Activated T-helper 17 cell treated with anti-CD3 and anti-CD28 coated beads, Interleukin-2, amount 50 U/mL, for 72 hours (primary cell): Measurements from ENCODE around the gene MMP25. TPM values are rescaled to one million over a fixed set of nuclear protein-coding genes. Genes with fewer than 3 reads are reported as not detected.

ENCODE experiments used
- ATAC-seq: fragments of 150-1000 bp; cut with Tn5 transposase; replicated peaks from 2 replicates; pipeline ENCODE4 v1.10.0; 2021; ENCODE audit warnings: mild to moderate bottlenecking, moderate library complexity
- H3K27ac Mint-ChIP-seq: one replicate; pipeline ENCODE4 v1.8.0; 2022; ENCODE audit warnings: mixed read lengths
- H3K27me3 Mint-ChIP-seq: one replicate; pipeline ENCODE4 v1.8.0; 2022; ENCODE audit warnings: mixed read lengths
- H3K36me3 Mint-ChIP-seq: one replicate; pipeline ENCODE4 v1.8.0; 2022; ENCODE audit warnings: low read depth, mild to moderate bottlenecking, mixed read lengths
- H3K4me1 Mint-ChIP-seq: one replicate; pipeline ENCODE4 v1.8.0; 2022; ENCODE audit warnings: mixed read lengths
- H3K4me3 Mint-ChIP-seq: one replicate; pipeline ENCODE4 v1.8.0; 2022; ENCODE audit warnings: mild to moderate bottlenecking, mixed read lengths
- H3K9me3 Mint-ChIP-seq: one replicate; pipeline ENCODE4 v1.8.0; 2022; ENCODE audit warnings: mixed read lengths
- total RNA-seq, 2 donors: library from RNA; stranded (reverse); gene quantifications; one replicate each; pipeline ENCODE4 v1.2.3, GENCODE V29; 2022

The MMP25 gene
- total RNA-seq, 2 donors from 2014 or later: 5.9 to 7.1 TPM

GRCh38 chr16:3032624-3033023 lies 13.7 kb upstream of the MMP25 start:
- H3K4me1 Mint-ChIP-seq: peaks cover 5% of the 10 kb centered on the region
- ATAC-seq: no peak
- peaks cover 32% of the 10 kb centered on the region for H3K36me3 Mint-ChIP-seq
- no peaks in the 10 kb centered on the region for H3K9me3 Mint-ChIP-seq
- H3K27ac Mint-ChIP-seq: no peak overlapping the region
- no peak overlapping the region for H3K4me3 Mint-ChIP-seq
- H3K27me3 Mint-ChIP-seq: peaks cover 42% of the 10 kb centered on the region

GRCh38 chr16:3035289-3035971 lies 10.9 kb upstream of the MMP25 start:
- Mint-ChIP-seq H3K9me3 (no peaks in the 10 kb centered on the region), H3K36me3 (peaks cover 5% of the 10 kb centered on the region), H3K27ac (no peak overlapping the region), H3K27me3 (peaks cover 55% of the 10 kb centered on the region), H3K4me3 (no peak overlapping the region), H3K4me1 (peaks cover 4% of the 10 kb centered on the region)
- no peak for ATAC-seq

- Mint-ChIP-seq H3K4me3 (no peak overlapping the region), H3K27ac (no peak overlapping the region), H3K9me3 (no peaks in the 10 kb centered on the region), H3K36me3 (peaks cover 5% of the 10 kb centered on the region), H3K27me3 (peaks cover 56% of the 10 kb centered on the region), H3K4me1 (peaks cover 4% of the 10 kb centered on the region)
- ATAC-seq: no peak
Observed at GRCh38 chr16:3035972-3036725, 10.2 kb upstream of the MMP25 start.

DNA sequence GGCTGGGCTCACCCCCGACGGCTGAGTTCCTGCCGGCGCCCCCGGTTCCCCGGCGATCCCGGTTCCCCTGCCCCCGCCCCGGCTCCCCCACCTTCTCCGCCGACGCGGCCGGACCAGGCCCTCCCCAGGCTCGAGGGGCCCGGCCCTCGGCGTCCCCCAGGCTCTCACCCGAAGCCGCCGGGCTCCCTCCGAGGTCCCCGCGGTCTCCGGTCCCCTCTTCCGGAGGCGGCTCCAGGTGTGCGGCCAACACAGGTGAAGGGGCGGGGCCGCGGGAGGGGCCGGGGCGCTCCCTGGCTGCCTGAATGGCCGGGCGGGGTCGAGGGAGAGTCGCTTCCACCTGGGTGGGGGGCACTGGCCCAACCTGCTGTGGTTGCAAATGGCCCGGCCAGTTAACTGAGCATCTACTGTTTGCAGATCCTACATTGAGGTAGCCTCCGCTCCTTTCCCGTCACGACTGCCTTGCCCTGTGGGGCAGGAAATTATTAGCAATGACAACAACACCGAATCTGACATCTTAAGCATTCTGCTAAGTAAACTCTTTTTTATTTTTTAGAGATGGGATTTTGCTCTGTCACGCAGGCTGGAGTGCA lies 9.5 kb upstream of the MMP25 start, which contains the start of gene BICDL2:
Gene BICDL2 (minus strand): TSS at position 219 of the 590 bp plus-strand sequence. CDS start 1,448 bp downstream, outside the sequence.
- Mint-ChIP-seq H3K4me1 (peaks cover 4% of the 10 kb centered on the region), H3K27ac (no peak within 1 kb of the TSS), H3K4me3 (peak within 1 kb of the TSS; percentile 27), H3K9me3 (no peaks in the 10 kb centered on the region), H3K36me3 (peaks cover 5% of the 10 kb centered on the region), H3K27me3 (peaks cover 56% of the 10 kb centered on the region)
- ATAC-seq: no peak

DNA sequence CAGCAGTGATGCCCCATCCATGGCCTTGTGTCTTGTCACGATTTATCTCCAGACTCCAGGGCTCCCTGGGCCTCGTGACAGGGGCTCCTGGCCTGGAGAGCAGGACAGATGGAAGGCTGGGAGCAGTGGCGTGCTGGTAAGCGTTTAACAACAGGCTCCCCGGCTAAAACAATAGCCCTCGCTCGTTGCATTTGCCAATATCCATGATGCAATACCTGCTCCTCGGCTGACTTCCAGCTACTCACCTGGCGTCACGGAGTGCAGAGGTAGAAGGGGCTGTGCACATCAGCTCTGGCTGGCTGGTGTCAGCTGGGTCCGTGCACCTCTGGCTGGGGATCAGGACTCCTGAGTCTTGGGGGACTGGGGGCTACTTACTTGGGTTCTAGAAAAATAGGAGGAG lies 8.1 kb upstream of the MMP25 start:
- H3K4me3 Mint-ChIP-seq: no peak overlapping the region
- peaks cover 45% of the 10 kb centered on the region for H3K27me3 Mint-ChIP-seq
- H3K9me3 Mint-ChIP-seq: no peaks in the 10 kb centered on the region
- peaks cover 5% of the 10 kb centered on the region for H3K36me3 Mint-ChIP-seq
- ATAC-seq: no peak
- H3K4me1 Mint-ChIP-seq: peaks cover 4% of the 10 kb centered on the region
- no peak overlapping the region for H3K27ac Mint-ChIP-seq

- ATAC-seq: no peak
- Mint-ChIP-seq H3K36me3 (peaks cover 5% of the 10 kb centered on the region), H3K27ac (no peak overlapping the region), H3K4me3 (no peak overlapping the region), H3K27me3 (peaks cover 44% of the 10 kb centered on the region), H3K9me3 (no peaks in the 10 kb centered on the region), H3K4me1 (peaks cover 4% of the 10 kb centered on the region)
Observed at GRCh38 chr16:3038896-3039295, 7.5 kb upstream of the MMP25 start.

GRCh38 chr16:3042376-3042775 lies 4.0 kb upstream of the MMP25 start:
- Mint-ChIP-seq H3K4me1 (peaks cover 4% of the 10 kb centered on the region), H3K9me3 (no peaks in the 10 kb centered on the region), H3K27me3 (peaks cover 37% of the 10 kb centered on the region)

GRCh38 chr16:3044708-3045107 lies 1.7 kb upstream of the MMP25 start:
- H3K27me3 Mint-ChIP-seq: peaks cover 26% of the 10 kb centered on the region
- ATAC-seq: no peak
- peaks cover under 1% of the 10 kb centered on the region for H3K4me1 Mint-ChIP-seq
- H3K9me3 Mint-ChIP-seq: no peaks in the 10 kb centered on the region
- H3K4me3 Mint-ChIP-seq: peak overlapping the region; percentile 67
- H3K36me3 Mint-ChIP-seq: peaks cover 12% of the 10 kb centered on the region
- H3K27ac Mint-ChIP-seq: no peak overlapping the region

More at GRCh38 chr16:3042376-3042775, 4.0 kb upstream of the MMP25 start:
- H3K27ac Mint-ChIP-seq: no peak overlapping the region
- H3K36me3 Mint-ChIP-seq: peaks cover 14% of the 10 kb centered on the region
- ATAC-seq: no peak
- H3K4me3 Mint-ChIP-seq: no peak overlapping the region

GRCh38 chr16:3046641-3047386 lies 453 bp downstream of the MMP25 start:
- H3K4me1 Mint-ChIP-seq: no peaks in the 10 kb centered on the region
- H3K36me3 Mint-ChIP-seq: peaks cover 12% of the 10 kb centered on the region
- ATAC-seq: peak; percentile 16
- peaks cover 22% of the 10 kb centered on the region for H3K27me3 Mint-ChIP-seq
- H3K4me3 Mint-ChIP-seq: peak overlapping the region; percentile 13
- H3K9me3 Mint-ChIP-seq: no peaks in the 10 kb centered on the region
- no peak overlapping the region for H3K27ac Mint-ChIP-seq

DNA sequence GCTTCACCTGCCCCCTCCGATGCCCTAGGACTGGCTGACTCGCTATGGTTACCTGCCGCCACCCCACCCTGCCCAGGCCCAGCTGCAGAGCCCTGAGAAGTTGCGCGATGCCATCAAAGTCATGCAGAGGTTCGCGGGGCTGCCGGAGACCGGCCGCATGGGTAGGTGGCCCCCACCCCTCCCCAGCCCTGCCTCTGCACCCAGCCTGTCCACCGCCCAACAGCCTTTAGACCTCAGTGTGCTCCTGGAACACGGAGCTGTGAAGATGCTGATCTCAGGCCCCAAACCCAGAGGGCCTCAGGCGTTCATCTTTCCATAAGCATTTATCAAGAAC lies 993 bp downstream of the MMP25 start:
- H3K27ac Mint-ChIP-seq: no peak overlapping the region
- peaks cover 4% of the 10 kb centered on the region for H3K4me1 Mint-ChIP-seq
- H3K27me3 Mint-ChIP-seq: peaks cover 22% of the 10 kb centered on the region
- H3K36me3 Mint-ChIP-seq: peaks cover 12% of the 10 kb centered on the region
- peak overlapping the region; percentile 13 for H3K4me3 Mint-ChIP-seq
- no peak for ATAC-seq
- H3K9me3 Mint-ChIP-seq: no peaks in the 10 kb centered on the region

- H3K27ac Mint-ChIP-seq: no peak overlapping the region
- H3K4me1 Mint-ChIP-seq: peaks cover 19% of the 10 kb centered on the region
- H3K9me3 Mint-ChIP-seq: no peaks in the 10 kb centered on the region
- peaks cover 20% of the 10 kb centered on the region for H3K36me3 Mint-ChIP-seq
- peaks cover 7% of the 10 kb centered on the region for H3K27me3 Mint-ChIP-seq
- H3K4me3 Mint-ChIP-seq: no peak overlapping the region
- no peak for ATAC-seq
Observed at GRCh38 chr16:3049921-3050481, 3.6 kb downstream of the MMP25 start.

GRCh38 chr16:3050487-3050886 lies 4.1 kb downstream of the MMP25 start:
- H3K36me3 Mint-ChIP-seq: peaks cover 20% of the 10 kb centered on the region
- peak overlapping the region; percentile 36 for H3K27ac Mint-ChIP-seq

GRCh38 chr16:3051009-3051408 lies 4.6 kb downstream of the MMP25 start:
- H3K4me1 Mint-ChIP-seq: peaks cover 23% of the 10 kb centered on the region
- H3K36me3 Mint-ChIP-seq: peaks cover 24% of the 10 kb centered on the region
- peak overlapping the region; percentile 36 for H3K27ac Mint-ChIP-seq
- H3K9me3 Mint-ChIP-seq: no peaks in the 10 kb centered on the region
- no peak for ATAC-seq
- peaks cover 4% of the 10 kb centered on the region for H3K27me3 Mint-ChIP-seq
- no peak overlapping the region for H3K4me3 Mint-ChIP-seq

More at GRCh38 chr16:3050487-3050886, 4.1 kb downstream of the MMP25 start:
- no peak overlapping the region for H3K4me3 Mint-ChIP-seq
- ATAC-seq: no peak
- H3K9me3 Mint-ChIP-seq: no peaks in the 10 kb centered on the region
- peaks cover 23% of the 10 kb centered on the region for H3K4me1 Mint-ChIP-seq
- H3K27me3 Mint-ChIP-seq: peaks cover 4% of the 10 kb centered on the region

DNA sequence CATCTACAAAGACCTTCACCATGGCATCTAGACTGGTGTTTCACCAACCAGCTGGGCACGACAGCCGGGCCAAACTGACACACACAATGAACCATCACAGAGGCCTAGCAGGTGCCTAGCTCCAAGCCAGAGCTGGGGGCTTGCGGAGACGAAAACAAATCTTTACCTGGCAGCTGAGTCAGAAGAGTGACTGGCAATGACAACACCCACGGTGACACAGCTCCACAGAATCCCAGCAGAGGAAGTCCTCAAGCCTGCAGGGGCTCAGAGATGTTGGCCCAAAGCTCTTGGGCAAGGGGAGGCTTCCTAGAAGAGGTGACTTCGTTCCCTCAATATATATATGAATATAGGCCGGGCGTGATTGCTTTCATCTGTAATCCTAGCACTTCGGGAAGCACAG lies 5.1 kb downstream of the MMP25 start:
- H3K27ac Mint-ChIP-seq: peak overlapping the region; percentile 36

More for the DNA sequence above, 5.1 kb downstream of the MMP25 start:
- peaks cover 23% of the 10 kb centered on the region for H3K4me1 Mint-ChIP-seq
- H3K27me3 Mint-ChIP-seq: peaks cover 4% of the 10 kb centered on the region
- H3K4me3 Mint-ChIP-seq: no peak overlapping the region
- no peak for ATAC-seq
- peaks cover 27% of the 10 kb centered on the region for H3K36me3 Mint-ChIP-seq
- H3K9me3 Mint-ChIP-seq: no peaks in the 10 kb centered on the region
